RWPE1 (cell line): ENCODE measurements around the gene MRPL19.

Experiments
- CTCF ChIA-PET: fragments of 350-600 bp; sonication (Branson Sonifier 250); formaldehyde crosslinking; extraction: SDS; loops from one replicate; lab custom pipeline; 2021; lab: Yijun Ruan, JAX
- POLR2A ChIA-PET: fragments of 400-600 bp; formaldehyde crosslinking; extraction: SDS; loops from one replicate; lab custom pipeline; 2020; ENCODE audit warnings: antibody characterized with exemption; ENCODE audit not compliant: low non-redundant PET; lab: Yijun Ruan, JAX
- DNase-seq: peaks from one replicate; pipeline ENCODE4 v3.0.0; 2012; ENCODE audit warnings: low spot score
- H3K27ac ChIP-seq: fragments of 450-650 bp; 2 replicates; pipeline ENCODE4 v1.5.1; 2017
- TF ChIP-seq, protein P1 (sequence below): fragments of 450-650 bp; conservative IDR thresholded peaks from 2 replicates; pipeline ENCODE4 v1.5.1; 2017; ENCODE audit warnings: low read depth, mild to moderate bottlenecking

Gene MRPL19

GRCh38 chr2:75645643-75646042, 940 bp upstream of the MRPL19 start:
- DNase-seq: no peak
- POLR2A ChIA-PET: no interaction called here
- CTCF ChIA-PET: interaction anchor here (0.6 to 1.1 kb wide), 2 partner anchors 18 to 663 kb away, joined by 3 to 4 read pairs; no protein-coding TSS in a partner anchor
- H3K27ac ChIP-seq: no peak overlapping the region
- TF ChIP-seq, protein P1, sequence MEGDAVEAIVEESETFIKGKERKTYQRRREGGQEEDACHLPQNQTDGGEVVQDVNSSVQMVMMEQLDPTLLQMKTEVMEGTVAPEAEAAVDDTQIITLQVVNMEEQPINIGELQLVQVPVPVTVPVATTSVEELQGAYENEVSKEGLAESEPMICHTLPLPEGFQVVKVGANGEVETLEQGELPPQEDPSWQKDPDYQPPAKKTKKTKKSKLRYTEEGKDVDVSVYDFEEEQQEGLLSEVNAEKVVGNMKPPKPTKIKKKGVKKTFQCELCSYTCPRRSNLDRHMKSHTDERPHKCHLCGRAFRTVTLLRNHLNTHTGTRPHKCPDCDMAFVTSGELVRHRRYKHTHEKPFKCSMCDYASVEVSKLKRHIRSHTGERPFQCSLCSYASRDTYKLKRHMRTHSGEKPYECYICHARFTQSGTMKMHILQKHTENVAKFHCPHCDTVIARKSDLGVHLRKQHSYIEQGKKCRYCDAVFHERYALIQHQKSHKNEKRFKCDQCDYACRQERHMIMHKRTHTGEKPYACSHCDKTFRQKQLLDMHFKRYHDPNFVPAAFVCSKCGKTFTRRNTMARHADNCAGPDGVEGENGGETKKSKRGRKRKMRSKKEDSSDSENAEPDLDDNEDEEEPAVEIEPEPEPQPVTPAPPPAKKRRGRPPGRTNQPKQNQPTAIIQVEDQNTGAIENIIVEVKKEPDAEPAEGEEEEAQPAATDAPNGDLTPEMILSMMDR: no peak

DNA sequence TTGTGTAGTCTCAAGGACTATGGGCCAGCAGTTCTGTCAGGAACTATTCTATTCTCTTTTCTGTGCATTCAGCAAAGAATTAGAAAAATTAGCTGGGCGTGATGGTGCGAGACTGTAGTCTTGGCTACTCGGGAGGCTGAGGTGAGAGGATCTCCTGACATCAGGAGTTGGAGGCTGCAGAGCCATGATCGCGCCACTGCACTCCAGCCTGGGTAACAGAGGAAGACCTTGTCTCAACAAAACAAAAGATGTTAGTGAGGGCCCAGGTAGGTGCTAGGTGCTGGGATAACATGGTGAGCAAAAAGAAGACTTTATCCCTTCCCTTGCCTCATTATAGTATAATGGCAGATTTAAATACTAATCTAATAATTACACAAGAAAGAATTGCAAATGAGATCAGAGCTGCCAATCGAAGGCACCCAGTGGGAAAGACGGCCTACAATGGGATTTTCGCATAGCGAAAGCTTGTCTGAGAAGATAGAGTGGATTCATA, 447 bp upstream of the MRPL19 start:
- no peak for DNase-seq
- CTCF ChIA-PET: interaction anchor here (0.6 to 1.1 kb wide), 2 partner anchors 18 to 663 kb away, joined by 3 to 4 read pairs; no protein-coding TSS in a partner anchor
- TF ChIP-seq, protein P1: no peak
- H3K27ac ChIP-seq: no peak overlapping the region
- POLR2A ChIA-PET: no interaction called here

- CTCF ChIA-PET: interaction anchor here (0.6 to 0.7 kb wide), 4 partner anchors 75 to 308 kb away, joined by 3 to 6 read pairs (median 3); no protein-coding TSS in a partner anchor
- TF ChIP-seq, protein P1: no peak
- DNase-seq: no peak
- H3K27ac ChIP-seq: no peak overlapping the region
- POLR2A ChIA-PET: no interaction called here
Observed at GRCh38 chr2:75647771-75648170, 1.2 kb downstream of the MRPL19 start.

DNA sequence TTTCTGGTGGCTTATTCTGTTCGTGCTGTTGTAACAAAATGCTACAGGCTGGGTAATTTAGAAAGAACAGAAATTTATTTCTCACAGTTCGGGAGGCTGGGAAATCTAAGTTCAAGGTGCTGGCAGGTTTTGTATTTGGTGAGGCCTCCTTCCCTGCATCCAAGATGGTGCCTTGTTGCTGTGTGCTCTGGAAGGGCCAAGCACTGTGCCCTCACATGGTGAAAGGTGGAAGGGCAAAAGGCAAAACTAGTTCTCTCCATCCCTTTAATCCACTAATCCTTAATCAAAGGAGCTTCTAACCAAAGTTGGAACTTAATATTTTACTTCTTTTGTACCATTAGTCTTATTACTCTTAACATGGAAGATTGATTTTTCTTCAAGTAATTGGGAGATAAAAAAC, 7.4 kb downstream of the MRPL19 start:
- CTCF ChIA-PET: interaction anchor here (0.6 kb wide), 1 partner anchor 189 kb away, joined by 4 read pairs; no protein-coding TSS in a partner anchor
- H3K27ac ChIP-seq: no peak overlapping the region
- DNase-seq: no peak
- TF ChIP-seq, protein P1: no peak
- POLR2A ChIA-PET: no interaction called here

DNA sequence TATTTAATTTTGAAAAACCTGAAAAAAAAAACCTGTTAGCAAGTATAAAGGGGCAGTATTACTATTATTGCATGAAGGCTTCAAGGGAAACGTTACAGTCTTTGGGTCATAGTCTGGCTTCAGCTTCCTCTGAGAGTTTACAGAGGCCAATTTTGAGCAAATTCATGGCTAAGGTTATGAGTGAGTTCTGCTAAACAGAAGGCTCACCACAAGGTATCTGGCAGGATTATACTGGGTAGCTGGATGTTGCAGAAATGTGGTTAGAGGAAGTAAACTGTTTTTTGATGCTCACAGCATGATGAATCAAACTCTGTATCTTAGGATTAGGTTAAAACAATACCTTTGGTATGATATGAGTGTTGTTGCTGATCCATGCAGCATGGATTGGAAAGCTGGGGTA, 9.3 kb downstream of the MRPL19 start:
- ChIA-PET POLR2A (no interaction called here), CTCF (interaction anchor here (0.8 kb wide), 1 partner anchor 21 kb away, joined by 4 read pairs; no protein-coding TSS in a partner anchor)
- no peak for DNase-seq

DNA sequence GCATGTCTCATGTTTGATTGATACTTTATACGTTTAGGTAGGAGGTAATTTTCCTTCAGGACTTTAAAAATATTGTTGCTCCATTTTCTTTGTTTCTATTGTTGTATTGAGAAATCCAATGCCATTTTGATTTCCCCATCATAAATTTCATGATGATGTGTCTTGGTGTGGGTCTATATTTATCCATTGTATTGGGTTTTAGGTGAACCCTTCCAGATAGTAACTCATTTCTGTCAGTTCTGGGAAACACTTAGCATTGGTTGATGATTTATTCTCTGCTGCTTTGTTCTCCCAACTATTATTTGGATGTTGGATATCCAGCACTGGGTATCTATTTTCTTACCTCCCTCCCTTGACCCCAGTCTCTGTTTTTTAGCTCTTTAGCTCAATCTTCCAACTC, 10.0 kb downstream of the MRPL19 start:
- H3K27ac ChIP-seq: no peak overlapping the region
- ChIA-PET POLR2A (no interaction called here), CTCF (interaction anchor here (0.6 to 0.8 kb wide), 3 partner anchors 20 to 271 kb away, joined by 3 to 4 read pairs (median 3); no protein-coding TSS in a partner anchor)
- TF ChIP-seq, protein P1: no peak
- no peak for DNase-seq

More for the DNA sequence above, 9.3 kb downstream of the MRPL19 start:
- no peak overlapping the region for H3K27ac ChIP-seq
- TF ChIP-seq, protein P1: no peak
